Activated naive CD4-positive, alpha-beta T cell treated with anti-CD3 and anti-CD28 coated beads, Interleukin-2, amount 50 U/mL, for 72 hours (primary cell): ENCODE results near the gene LRRC18. TPM values are rescaled to one million over a fixed set of nuclear protein-coding genes. Genes with fewer than 3 reads are reported as not detected.

Source experiments
- ATAC-seq, 2 donors: fragments of 150-1000 bp; cut with Tn5 transposase; 2 replicates each; pipeline ENCODE4 v1.10.0; 2021; ENCODE audit warnings: mild to moderate bottlenecking in 2 of 2, moderate library complexity in 2 of 2
- DNase-seq, 2 donors: peaks; one replicate each; pipeline ENCODE4 v3.0.0; 2021 to 2022; ENCODE audit warnings: low spot score in 2 of 2
- H3K27ac Mint-ChIP-seq, 2 donors: one replicate each; pipeline ENCODE4 v1.8.0; 2022; ENCODE audit warnings: mild to moderate bottlenecking in 2 of 2, mixed read lengths in 2 of 2
- H3K36me3 Mint-ChIP-seq, 2 donors: one replicate each; pipeline ENCODE4 v1.8.0; 2022; ENCODE audit warnings: mixed read lengths in 2 of 2
- H3K9me3 Mint-ChIP-seq, 2 donors: one replicate each; pipeline ENCODE4 v1.8.0; 2022; ENCODE audit warnings: mixed read lengths in 2 of 2
- total RNA-seq, 2 donors: library from RNA; stranded (reverse); gene quantifications; one replicate each; pipeline ENCODE4 v1.2.3, GENCODE V29; 2022

LRRC18 gene
- not detected for total RNA-seq

DNA sequence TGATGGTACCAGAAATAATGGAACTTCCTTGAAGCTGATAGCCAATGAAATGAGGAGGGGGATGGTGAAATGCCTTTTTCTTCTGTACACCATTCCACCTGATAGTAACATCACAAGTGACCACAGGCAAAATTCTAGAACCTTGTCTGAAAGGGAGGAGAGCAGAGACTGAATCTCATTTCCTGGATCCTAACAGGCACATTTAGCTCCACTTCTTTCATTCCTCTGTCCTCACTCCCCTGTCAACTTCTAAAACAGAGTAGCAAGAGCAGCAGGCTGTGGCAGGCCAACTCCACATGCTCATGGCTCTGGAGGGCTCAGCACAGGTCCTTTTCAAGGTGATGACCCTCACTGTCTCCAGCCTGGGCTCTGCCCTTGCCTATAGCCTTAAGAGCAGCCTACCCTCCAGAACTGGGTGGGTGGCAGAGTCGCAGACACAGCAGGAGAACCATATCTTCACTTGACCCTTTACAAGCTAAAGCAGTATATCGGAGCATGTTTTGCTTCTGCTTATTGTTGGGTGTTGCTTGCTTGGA lies at the start of gene LRRC18:
Gene LRRC18 (minus strand): TSS at position 51 of the 536 bp plus-strand sequence. CDS start 25,685 bp downstream, outside the sequence.
- DNase-seq (no peak), ATAC-seq (no peak)

GRCh38 chr10:48985621-48986158 lies 46.0 kb upstream of the LRRC18 start:
- DNase-seq (no peak), ATAC-seq (no peak)
- Mint-ChIP-seq H3K9me3 (no peaks in the 10 kb centered on the region), H3K27ac (peak overlapping the region in 1 of 2 donors; percentile 59), H3K36me3 (no peaks in the 10 kb centered on the region)

More for the DNA sequence above, at the start of gene LRRC18:
- no peaks in the 10 kb centered on the region for H3K36me3 Mint-ChIP-seq
- H3K27ac Mint-ChIP-seq, result no peak within 1 kb of the TSS
- no peaks in the 10 kb centered on the region for H3K9me3 Mint-ChIP-seq

GRCh38 chr10:48983648-48984351 lies 44.2 kb upstream of the LRRC18 start:
- Mint-ChIP-seq H3K27ac (no peak overlapping the region), H3K9me3 (no peaks in the 10 kb centered on the region), H3K36me3 (no peaks in the 10 kb centered on the region)
- ATAC-seq, result no peak
- DNase-seq, result no peak

GRCh38 chr10:48982584-48982983 lies 42.9 kb upstream of the LRRC18 start:
- DNase-seq (no peak), ATAC-seq (no peak)
- H3K9me3 Mint-ChIP-seq, result no peaks in the 10 kb centered on the region
- no peak overlapping the region for H3K27ac Mint-ChIP-seq
- no peaks in the 10 kb centered on the region for H3K36me3 Mint-ChIP-seq

DNA sequence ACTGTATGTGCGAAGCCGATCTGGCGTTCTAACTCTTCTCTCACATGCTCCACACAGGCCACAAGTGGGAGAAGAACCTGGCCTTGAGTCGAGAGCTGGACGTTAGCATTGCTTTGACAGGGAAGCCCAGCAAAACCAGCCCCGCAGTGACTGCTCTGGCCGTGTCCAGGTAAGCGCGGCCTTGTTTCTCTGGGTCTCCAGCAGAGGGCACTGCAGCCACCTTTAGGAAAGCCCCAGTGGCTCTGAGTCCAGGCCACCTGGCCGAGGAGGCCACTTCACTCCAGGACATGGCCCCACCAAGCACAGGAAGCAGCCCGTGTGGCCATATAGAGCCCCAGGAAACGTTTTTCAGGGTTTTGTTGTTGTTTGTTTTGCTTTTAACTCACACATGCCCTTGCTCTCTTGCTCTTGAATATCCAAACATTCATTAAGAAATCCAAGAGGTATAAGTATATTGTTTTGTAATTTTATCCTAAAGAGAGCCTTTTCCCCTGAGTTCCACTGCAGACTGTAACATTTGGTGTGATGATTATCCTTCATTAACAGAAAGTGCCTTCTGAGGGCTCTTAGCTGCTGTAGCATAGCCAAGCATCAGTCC lies 41.8 kb upstream of the LRRC18 start:
- no peaks in the 10 kb centered on the region for H3K9me3 Mint-ChIP-seq
- H3K36me3 Mint-ChIP-seq, result no peaks in the 10 kb centered on the region
- ATAC-seq, result peak; percentile 49 to 61
- DNase-seq, result peak in 1 of 2 donors; percentile 49
- H3K27ac Mint-ChIP-seq, result no peak overlapping the region

DNA sequence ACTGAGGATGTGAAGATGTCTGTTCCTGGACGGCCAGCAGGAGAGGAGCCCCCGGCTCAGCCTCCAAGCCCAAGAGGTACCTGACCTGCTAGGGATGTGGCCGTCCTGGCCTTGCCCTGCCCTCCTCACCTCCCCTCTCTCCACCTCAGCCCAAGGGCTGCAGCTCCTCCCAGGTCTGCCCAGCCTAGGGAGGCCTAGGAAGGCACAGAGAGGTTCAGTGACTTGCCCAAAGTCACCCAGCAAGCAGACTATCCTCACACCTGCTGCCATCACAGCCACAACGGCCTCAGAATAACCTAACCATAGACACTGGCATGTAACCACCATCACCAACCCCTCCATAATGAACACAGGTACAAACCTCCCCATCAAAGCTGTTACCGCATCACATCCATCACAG lies 38.7 kb upstream of the LRRC18 start:
- DNase-seq (no peak), ATAC-seq (no peak)
- Mint-ChIP-seq H3K9me3 (no peaks in the 10 kb centered on the region), H3K36me3 (no peaks in the 10 kb centered on the region), H3K27ac (no peak overlapping the region)

GRCh38 chr10:48976196-48976595 lies 36.6 kb upstream of the LRRC18 start:
- no peaks in the 10 kb centered on the region for H3K36me3 Mint-ChIP-seq
- ATAC-seq (no peak), DNase-seq (peak in 1 of 2 donors; percentile 41)
- H3K9me3 Mint-ChIP-seq, result no peaks in the 10 kb centered on the region
- H3K27ac Mint-ChIP-seq, result no peak overlapping the region

DNA sequence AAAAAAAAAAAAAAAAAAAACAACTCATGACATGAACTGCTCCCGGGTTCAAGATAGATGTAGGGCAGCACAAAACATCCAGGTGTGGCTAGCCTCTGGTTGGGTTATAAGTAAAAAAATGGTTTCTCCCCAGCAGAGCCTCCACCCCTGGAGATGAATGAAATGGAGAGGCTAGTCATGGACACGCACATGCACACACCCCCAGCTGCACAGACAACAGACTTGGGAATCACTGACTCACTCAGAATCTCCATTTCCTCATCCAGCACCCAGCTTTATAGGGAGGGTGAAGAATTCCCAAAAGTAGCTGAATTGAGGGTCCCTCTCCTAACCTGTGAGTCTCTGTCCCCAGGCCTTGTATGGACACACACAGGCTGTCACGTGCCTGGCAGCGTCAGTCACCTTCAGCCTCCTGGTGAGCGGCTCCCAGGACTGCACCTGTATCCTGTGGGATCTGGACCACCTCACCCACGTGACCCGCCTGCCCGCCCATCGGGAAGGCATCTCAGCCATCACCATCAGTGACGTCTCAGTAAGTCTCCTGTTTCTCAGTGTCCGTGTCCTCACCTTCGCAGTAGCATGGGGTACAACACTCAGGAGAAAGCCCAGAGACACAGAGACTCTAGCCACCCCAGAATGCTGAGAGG lies 35.0 kb upstream of the LRRC18 start:
- ATAC-seq, result no peak
- DNase-seq, result peak in 1 of 2 donors; percentile 9
- H3K9me3 Mint-ChIP-seq, result no peaks in the 10 kb centered on the region
- no peaks in the 10 kb centered on the region for H3K36me3 Mint-ChIP-seq
- peak overlapping the region in 1 of 2 donors; percentile 44 for H3K27ac Mint-ChIP-seq

DNA sequence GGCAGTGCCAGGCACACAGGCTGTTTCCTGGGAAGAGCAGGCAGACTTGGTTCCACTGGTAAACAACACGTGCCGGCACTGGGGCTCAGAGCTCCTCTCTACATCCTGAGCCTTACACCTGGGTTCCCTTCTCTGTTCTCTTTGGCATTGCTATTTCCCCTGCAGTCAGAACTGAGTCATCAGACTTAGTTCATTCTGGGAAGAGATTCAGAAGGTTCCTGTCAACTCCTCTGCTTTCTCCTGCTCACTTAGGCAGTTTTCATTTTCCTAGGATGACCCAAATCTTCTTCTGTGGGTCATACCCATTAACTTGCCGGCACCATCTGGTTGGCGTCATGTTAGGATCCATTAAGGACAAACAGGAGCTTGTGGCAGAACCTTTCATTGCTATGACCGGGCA lies 33.4 kb upstream of the LRRC18 start:
- Mint-ChIP-seq H3K27ac (peak overlapping the region in 1 of 2 donors; percentile 79), H3K36me3 (no peaks in the 10 kb centered on the region), H3K9me3 (no peaks in the 10 kb centered on the region)
- DNase-seq (no peak), ATAC-seq (no peak)

DNA sequence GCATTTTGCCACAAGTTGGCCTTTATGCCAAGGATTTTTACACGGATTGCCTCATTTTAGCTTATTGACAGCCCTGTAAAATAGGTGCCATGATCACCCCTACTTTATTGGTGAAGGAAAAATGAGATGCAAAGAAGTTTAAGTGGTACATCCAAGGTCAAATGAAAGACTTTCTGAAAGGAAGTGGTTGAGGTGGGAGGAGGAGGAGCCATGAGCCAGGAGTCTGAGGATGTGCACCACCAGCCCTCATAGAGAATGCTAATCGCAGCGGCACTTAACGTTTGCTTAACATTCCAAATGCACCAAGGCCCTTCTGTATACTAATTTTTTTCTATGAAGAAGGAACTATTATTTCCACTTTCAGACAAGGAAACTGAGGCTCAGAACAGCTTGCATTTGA lies 31.0 kb upstream of the LRRC18 start:
- DNase-seq (no peak), ATAC-seq (no peak)
- Mint-ChIP-seq H3K9me3 (no peaks in the 10 kb centered on the region), H3K27ac (no peak overlapping the region), H3K36me3 (no peaks in the 10 kb centered on the region)

- ATAC-seq (no peak), DNase-seq (peak in 1 of 2 donors; percentile 44)
- no peaks in the 10 kb centered on the region for H3K9me3 Mint-ChIP-seq
- no peak overlapping the region for H3K27ac Mint-ChIP-seq
- no peaks in the 10 kb centered on the region for H3K36me3 Mint-ChIP-seq
Observed at GRCh38 chr10:48970046-48970445, 30.4 kb upstream of the LRRC18 start.

GRCh38 chr10:48968036-48968435 lies 28.4 kb upstream of the LRRC18 start:
- no peak overlapping the region for H3K27ac Mint-ChIP-seq
- DNase-seq (peak in 1 of 2 donors; percentile 35), ATAC-seq (no peak)
- no peaks in the 10 kb centered on the region for H3K36me3 Mint-ChIP-seq
- no peaks in the 10 kb centered on the region for H3K9me3 Mint-ChIP-seq

GRCh38 chr10:48965460-48965859 lies 25.8 kb upstream of the LRRC18 start:
- H3K27ac Mint-ChIP-seq, result no peak overlapping the region
- ATAC-seq (no peak), DNase-seq (no peak)
- no peaks in the 10 kb centered on the region for H3K36me3 Mint-ChIP-seq
- H3K9me3 Mint-ChIP-seq, result no peaks in the 10 kb centered on the region

DNA sequence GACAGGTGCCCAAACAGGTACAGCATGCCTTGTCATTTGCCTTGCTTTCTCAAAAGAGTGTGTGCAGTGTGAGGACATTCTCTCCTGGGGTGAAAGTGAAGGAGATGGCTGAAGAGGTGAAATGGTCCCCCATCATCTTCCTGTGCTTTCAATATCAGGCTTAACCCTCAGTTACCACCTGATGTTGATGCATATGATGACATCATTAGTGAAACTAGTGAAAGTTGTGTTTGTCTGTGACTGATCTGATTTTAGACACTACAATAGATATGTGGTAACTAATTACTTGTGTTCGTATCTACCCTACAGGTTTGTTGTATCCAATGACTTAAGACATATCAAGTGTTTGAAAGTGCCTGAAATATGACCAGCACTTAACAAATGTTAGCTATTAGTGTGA lies 24.4 kb upstream of the LRRC18 start:
- no peaks in the 10 kb centered on the region for H3K9me3 Mint-ChIP-seq
- H3K36me3 Mint-ChIP-seq, result no peaks in the 10 kb centered on the region
- H3K27ac Mint-ChIP-seq, result no peak overlapping the region
- DNase-seq, result no peak
- ATAC-seq, result no peak

- Mint-ChIP-seq H3K36me3 (no peaks in the 10 kb centered on the region), H3K27ac (peak overlapping the region in 1 of 2 donors; percentile 13), H3K9me3 (no peaks in the 10 kb centered on the region)
- ATAC-seq (no peak), DNase-seq (no peak)
Observed at GRCh38 chr10:48958598-48959190, 19.1 kb upstream of the LRRC18 start.

- H3K9me3 Mint-ChIP-seq, result no peaks in the 10 kb centered on the region
- H3K36me3 Mint-ChIP-seq, result no peaks in the 10 kb centered on the region
- ATAC-seq, result no peak
- H3K27ac Mint-ChIP-seq, result no peak overlapping the region
- no peak for DNase-seq
Observed at GRCh38 chr10:48957361-48958151, 17.9 kb upstream of the LRRC18 start.
